NCI-H748 treated with DMSO at 0.1 percent for 48 hours (cell line): Measurements from ENCODE around the gene CUEDC1.

Experiments
- DNase-seq: peaks from one replicate; lab custom pipeline; 2025; lab: John Stamatoyannopoulos, UW

Gene CUEDC1

GRCh38 chr17:57832314-57833178 lies 122.7 kb downstream of the CUEDC1 start:
- DNase-seq, result no peak

DNA sequence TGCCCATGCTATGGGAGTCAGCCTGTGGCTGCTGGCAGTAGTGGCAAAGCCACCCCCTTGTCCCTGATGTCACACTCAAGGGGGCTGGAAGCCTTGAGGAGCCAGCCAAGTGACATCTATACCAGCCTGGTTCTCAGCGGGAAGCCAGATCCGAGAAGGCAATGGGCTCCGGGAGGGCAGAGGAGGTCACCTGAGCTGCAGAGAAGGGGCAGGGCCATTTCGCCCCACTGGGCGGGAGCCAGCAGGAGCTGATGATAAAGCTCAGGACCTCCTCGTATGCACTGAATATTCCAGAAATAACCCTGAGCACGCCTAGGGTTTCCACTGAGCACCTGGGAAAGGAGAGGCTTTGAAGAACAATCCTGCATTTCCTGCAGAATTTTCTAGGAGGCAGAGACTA lies 124.3 kb downstream of the CUEDC1 start:
- DNase-seq, result no peak

- DNase-seq, result peak; percentile 41
Observed at GRCh38 chr17:57823469-57824401, 131.5 kb downstream of the CUEDC1 start.

- no peak for DNase-seq
Observed at GRCh38 chr17:57819867-57820266, 135.3 kb downstream of the CUEDC1 start.

DNA sequence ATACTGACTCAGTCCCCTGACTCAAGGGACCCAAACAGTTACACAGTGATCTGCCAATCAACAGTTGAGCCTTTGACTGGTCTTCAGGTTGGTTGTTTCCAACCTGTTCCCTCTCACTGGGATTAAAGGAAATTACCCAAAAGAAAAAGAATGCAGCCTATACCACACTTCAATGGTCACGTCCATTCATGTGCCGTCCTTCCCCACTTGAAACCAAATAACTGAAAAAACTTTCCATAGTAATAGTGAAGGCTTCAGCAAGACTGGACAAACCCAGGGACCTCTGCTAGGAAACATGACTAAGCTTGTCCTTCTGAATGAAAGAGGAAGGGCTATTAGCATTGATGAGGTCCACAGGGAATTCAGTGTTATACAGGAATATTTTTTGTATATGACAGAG lies 135.9 kb downstream of the CUEDC1 start:
- DNase-seq, result no peak

DNA sequence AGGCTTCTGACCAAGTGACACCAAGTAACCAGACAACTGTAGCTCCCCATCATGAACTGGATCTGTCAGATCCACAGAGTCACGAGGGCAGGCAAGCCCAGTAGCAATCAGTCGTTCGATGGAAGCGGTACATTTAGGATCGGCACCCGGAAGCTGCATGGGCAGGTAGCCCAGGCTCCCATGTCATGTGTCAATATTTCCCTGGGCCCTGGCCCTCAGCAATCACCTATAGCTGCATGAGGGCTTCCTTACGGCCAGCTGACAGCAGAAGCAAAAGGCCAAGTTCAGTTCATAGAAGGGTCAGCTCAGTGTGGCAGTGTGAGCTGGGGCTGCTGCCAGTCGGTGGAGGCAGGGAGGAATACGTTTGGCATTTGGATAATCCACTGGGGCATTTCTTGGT lies 137.1 kb downstream of the CUEDC1 start:
- DNase-seq, result no peak

DNA sequence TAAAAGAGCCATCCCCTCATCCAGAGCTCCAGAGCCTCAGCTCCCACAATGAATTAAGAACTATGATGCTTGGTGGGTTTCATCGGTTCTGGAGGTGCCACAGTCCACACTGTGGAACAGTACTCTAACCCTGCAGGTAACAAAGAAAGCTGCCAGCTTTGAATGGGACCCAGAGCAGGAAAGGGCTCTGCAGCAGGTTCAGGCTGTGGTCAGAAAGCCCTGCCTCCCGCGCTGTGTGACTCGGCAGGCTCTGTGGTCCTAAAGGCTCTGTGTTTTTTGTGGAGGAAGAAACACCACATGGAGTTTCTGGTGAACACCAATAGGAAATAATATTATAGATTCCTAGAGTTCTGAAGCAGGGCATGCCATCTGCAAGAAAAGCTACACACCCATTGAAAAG lies 137.9 kb downstream of the CUEDC1 start:
- DNase-seq, result no peak

GRCh38 chr17:57814421-57814820 lies 140.8 kb downstream of the CUEDC1 start:
- no peak for DNase-seq

- DNase-seq, result no peak
Observed at GRCh38 chr17:57811638-57812280, 143.5 kb downstream of the CUEDC1 start.
